GM19372 (cell line): ENCODE measurements around the gene HOXA10.

Experiments
- ATAC-seq: cut with Tn5 transposase; IDR thresholded peaks from one replicate; pipeline ENCODE4 v1.9.1; 2021; ENCODE audit warnings: mild to moderate bottlenecking, low read depth, moderate library complexity; ENCODE audit not compliant: unreplicated experiment

The HOXA10 gene

DNA sequence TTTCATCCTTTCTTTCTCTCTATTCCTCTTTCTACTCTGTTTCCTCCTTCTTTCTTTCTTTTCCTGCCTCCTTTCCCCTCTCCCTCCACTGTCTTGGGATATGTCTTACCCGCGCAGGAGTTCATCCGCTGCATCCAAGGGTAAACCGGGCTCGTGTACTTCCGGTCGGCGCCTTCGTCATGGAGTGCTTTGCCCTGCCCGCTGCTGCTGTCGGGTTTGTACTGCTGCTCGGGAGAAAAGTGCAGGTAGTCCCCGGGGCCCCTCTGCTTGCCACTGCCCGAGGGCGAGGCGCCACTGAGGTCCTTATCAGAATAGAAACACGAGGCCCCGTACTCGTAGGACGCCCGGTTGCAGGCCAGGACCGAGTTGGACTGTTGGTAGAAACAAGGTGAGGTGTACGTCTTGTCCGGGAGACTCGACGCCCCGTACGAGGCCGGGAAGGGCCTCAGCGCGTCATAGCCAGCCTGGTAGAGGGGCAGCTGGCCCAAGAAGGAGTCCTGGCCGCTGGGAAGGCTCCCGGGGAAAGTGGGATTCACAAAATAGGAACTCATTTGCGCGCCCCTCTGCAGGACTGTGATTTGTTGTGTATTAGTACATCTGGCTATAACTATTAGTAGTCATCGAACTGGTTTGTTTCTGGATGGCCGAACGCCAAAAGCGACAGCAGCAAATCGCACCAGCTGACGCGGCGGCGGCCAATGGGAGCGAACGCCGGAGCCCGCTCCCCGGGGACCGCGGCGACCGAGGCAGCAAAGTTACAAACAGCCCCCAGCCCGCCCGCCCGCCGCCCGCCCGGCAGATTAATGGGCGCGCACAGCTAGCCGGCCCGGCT, 26.7 kb downstream of the HOXA10 start, which contains the start of gene HOXA6:
Gene HOXA6 (minus strand): TSS at position 576 of the 832 bp plus-strand sequence. CDS start 25 bp downstream, at position 551.
- ATAC-seq = no peak

- no peak for ATAC-seq
Measured at GRCh38 chr7:27146491-27147198, 27.5 kb downstream of the HOXA10 start.

DNA sequence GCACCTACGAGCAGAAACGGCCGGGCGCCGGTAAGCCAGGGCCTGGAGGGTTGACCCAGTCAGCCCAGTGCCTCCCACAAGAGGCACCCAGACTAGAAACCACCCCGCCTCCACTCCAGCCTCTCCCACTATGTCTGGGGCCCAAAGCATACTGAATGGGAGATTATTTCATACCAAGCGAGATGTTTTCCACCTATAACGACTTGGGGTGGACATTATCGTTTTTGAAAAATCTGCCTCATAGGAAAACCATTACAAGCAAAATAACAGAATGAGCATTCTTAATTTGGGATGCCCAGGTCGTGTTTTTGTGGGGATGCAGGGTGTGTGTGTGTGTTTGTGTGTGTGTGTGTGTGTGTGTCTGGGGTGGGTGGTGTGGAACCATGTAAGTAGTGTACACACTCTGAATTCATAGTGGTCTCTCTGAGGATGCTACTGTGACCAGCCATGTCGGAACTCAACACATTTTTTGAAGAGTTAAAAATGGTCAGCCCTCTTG, 28.2 kb downstream of the HOXA10 start:
- ATAC-seq = no peak

DNA sequence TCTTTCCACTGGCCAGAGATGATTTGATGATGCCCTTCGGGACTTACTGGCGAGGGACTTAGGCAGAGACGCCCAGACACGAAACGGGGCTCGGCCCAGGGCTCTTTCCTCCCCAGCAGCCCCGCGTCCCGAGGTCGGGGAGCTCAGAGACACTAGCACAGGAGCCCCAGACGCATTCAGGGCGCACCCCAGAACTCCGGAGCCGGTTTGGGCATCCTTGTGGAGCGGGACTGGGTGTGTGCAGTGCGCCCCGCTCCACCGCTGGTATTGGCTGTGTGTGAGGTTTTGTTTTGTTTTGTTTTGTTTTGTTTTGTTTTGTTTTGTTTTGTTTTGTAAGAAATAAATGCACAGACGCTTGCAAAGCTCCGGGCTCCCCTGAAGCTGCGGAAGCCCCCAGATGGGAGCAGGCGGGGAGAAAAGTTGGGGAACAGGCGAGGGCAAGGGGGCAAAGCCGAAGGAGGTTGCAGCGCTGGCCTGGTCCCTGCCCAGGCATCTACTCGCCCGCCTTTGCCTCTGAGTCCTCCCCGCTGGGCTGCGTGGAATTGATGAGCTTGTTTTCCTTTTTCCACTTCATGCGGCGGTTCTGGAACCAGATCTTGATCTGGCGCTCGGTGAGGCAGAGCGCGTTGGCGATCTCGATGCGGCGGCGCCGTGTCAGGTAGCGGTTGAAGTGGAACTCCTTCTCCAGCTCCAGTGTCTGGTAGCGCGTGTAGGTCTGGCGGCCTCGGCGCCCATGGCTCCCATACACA, 28.8 kb downstream of the HOXA10 start:
- ATAC-seq = no peak

GRCh38 chr7:27144781-27145164, 29.3 kb downstream of the HOXA10 start:
- ATAC-seq = no peak

GRCh38 chr7:27143950-27144780, 30.0 kb downstream of the HOXA10 start:
- ATAC-seq = no peak

GRCh38 chr7:27143023-27143949, 30.8 kb downstream of the HOXA10 start, which contains the start of gene HOXA5:
HOXA5 (minus strand) TSS chr7:27143681; CDS start chr7:27143607, 74 bp downstream.
- no peak for ATAC-seq

- ATAC-seq = no peak
Measured at GRCh38 chr7:27142580-27143022, 31.5 kb downstream of the HOXA10 start.

DNA sequence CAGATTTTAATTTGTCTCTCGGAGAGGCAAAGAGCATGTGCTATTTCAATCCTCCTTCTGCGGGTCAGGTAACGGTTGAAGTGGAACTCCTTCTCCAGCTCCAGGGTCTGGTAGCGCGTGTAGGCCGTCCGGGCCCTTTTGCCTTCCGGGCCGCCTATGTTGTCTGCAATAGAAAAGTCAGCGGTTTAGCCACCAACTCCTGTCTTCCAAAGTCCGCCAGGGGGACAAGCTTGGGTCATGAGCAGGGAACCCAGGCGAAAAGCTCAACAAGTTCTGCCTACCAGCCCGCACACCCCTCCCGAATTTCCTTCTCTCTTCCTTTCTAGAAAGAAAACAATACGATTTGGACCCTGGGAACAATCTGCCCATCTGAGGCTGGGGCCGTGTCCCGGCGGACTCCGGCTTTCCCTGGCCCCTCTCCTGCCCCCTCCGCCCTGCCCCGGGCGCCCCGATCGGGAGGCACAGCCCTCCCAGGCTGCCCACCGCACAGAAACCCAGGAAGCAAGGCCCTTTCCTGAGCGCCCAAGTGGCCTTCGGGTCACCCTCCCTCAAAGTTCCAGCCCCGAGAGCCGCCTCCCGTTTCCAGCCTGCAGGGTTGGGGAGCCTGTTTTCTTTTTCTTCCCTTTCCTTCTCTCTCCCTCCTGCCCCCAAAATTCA, 32.1 kb downstream of the HOXA10 start:
- ATAC-seq = no peak

- ATAC-seq = no peak
Measured at GRCh38 chr7:27141137-27141922, 32.8 kb downstream of the HOXA10 start.

GRCh38 chr7:27140126-27140857, 33.8 kb downstream of the HOXA10 start:
- no peak for ATAC-seq

- no peak for ATAC-seq
Measured at GRCh38 chr7:27139334-27140125, 34.6 kb downstream of the HOXA10 start.

GRCh38 chr7:27138985-27139333, 35.2 kb downstream of the HOXA10 start:
- ATAC-seq = no peak

DNA sequence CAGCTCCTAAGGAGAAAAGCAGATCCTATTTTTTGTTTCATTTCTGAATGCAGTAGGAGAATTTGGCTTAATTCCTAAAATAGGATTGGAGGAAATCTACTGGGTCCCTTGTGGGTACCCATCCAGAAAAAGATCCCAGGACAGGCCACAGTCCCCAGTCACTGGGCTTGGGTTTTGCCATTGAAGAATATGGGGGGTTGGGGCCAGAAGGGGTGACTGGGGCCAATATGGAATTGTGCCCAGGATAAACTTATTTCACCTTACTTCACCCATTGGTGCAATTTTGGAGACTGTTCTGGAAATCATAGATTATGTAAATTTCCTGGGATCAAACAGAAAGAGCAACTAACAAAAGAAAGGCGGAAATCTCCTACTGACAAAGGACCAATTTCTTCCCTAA, 35.6 kb downstream of the HOXA10 start:
- no peak for ATAC-seq

DNA sequence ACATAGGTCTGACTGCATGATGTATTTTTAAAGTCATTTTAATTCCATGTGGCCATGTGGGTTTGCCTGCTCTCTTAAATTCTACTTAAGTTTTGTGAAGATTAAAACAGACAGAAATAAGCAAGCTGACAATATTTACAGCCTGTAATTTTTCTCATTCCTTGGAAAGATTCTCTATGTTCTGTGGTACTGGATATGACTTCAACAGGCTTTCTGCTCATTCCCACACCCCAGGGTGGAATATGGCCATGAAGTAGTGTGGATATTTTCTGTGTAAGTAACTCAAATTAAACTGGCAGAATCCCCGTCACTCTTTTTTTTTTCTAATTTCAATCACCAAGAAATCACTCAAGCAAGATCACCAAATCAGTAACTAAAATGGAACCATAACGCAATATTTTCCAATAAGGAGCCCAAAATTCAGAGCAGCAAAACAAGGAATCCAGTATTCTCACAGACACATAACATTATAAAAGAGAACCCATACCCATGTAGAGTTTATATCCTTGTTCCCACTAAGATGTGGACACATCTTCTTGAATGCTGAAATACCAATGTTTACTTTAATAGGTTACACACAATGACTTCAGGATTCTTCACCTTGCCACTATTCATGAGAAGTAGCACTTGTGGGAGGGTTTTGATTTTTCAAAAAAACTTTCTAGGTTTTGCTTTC, 36.3 kb downstream of the HOXA10 start:
- no peak for ATAC-seq

- ATAC-seq = no peak
Measured at GRCh38 chr7:27134392-27134791, 39.7 kb downstream of the HOXA10 start.
